ENCODE results near the gene ZNF135.

Gene ZNF135

GRCh38 chr19:58045411-58046050, 13.6 kb upstream of the ZNF135 start:
- H3K4me1 ChIP-seq (ENCODE audit: control extremely low read depth in 1 of 4, control insufficient read depth in 4 of 4, insufficient read depth in 4 of 4, low read length in 3 of 4): no peaks in the 10 kb centered on the region
- peaks cover 0 to 9% (median 0%) of the 10 kb centered on the region in 5 experiments for H3K27me3 ChIP-seq (replicated peaks in 2 of 5; ENCODE audit: control insufficient read depth in 4 of 5, insufficient read depth in 5 of 5, low read length in 4 of 5)
- no peak overlapping the region for H3K27ac ChIP-seq (ENCODE audit: insufficient read depth in 1 of 2, low read depth in 1 of 2, low read length in 2 of 2, poor library complexity in 1 of 2, severe bottlenecking in 2 of 2)
- ChIA-PET CTCF (interaction anchor here (1.3 to 1.8 kb wide), 2 partner anchors 10 to 23 kb away, joined by 4 read pairs; no protein-coding TSS in a partner anchor), POLR2A (no interaction called here)
- no peak overlapping the region for H3K4me3 ChIP-seq (ENCODE audit: control insufficient read depth in 1 of 7, extremely low read depth in 1 of 7, insufficient read depth in 4 of 7, low read depth in 2 of 7, low read length in 6 of 7)
- H3K9me3 ChIP-seq (ENCODE audit: control extremely low read depth in 1 of 5, control insufficient read depth in 4 of 5, insufficient read depth in 2 of 5, low read depth in 1 of 5, low read length in 4 of 5): peaks cover 6 to 81% (median 77%) of the 10 kb centered on the region in 5 experiments
- no peak for DNase-seq
- WGBS (ENCODE audit: insufficient coverage): 96% methylated on average over 22 of the region's 24 CpGs
- H3K36me3 ChIP-seq (ENCODE audit: control insufficient read depth in 4 of 4, insufficient read depth in 4 of 4, low read length in 3 of 4): no peaks in the 10 kb centered on the region

GRCh38 chr19:58046856-58047255, 12.2 kb upstream of the ZNF135 start:
- peaks cover 0 to 9% (median 0%) of the 10 kb centered on the region in 5 experiments for H3K27me3 ChIP-seq (replicated peaks in 2 of 5; ENCODE audit: control insufficient read depth in 4 of 5, insufficient read depth in 5 of 5, low read length in 4 of 5)
- WGBS (ENCODE audit: insufficient coverage): 95% methylated on average over 7 of the region's 7 CpGs
- no peaks in the 10 kb centered on the region for H3K4me1 ChIP-seq (ENCODE audit: control extremely low read depth in 1 of 4, control insufficient read depth in 4 of 4, insufficient read depth in 4 of 4, low read length in 3 of 4)
- ChIA-PET POLR2A (no interaction called here), CTCF (interaction anchor here (1.8 kb wide), 1 partner anchor 24 kb away, joined by 5 read pairs; no protein-coding TSS in a partner anchor)
- no peaks in the 10 kb centered on the region for H3K36me3 ChIP-seq (ENCODE audit: control insufficient read depth in 4 of 4, insufficient read depth in 4 of 4, low read length in 3 of 4)
- DNase-seq: no peak
- peaks cover 6 to 82% (median 75%) of the 10 kb centered on the region in 5 experiments for H3K9me3 ChIP-seq (ENCODE audit: control extremely low read depth in 1 of 5, control insufficient read depth in 4 of 5, insufficient read depth in 2 of 5, low read depth in 1 of 5, low read length in 4 of 5)
- no peak overlapping the region for H3K27ac ChIP-seq (ENCODE audit: insufficient read depth in 1 of 2, low read depth in 1 of 2, low read length in 2 of 2, poor library complexity in 1 of 2, severe bottlenecking in 2 of 2)
- H3K4me3 ChIP-seq (ENCODE audit: control insufficient read depth in 1 of 7, extremely low read depth in 1 of 7, insufficient read depth in 4 of 7, low read depth in 2 of 7, low read length in 6 of 7): no peak overlapping the region

GRCh38 chr19:58047672-58048071, 11.4 kb upstream of the ZNF135 start:
- Histone ChIP-seq H3K27ac (ENCODE audit: insufficient read depth in 1 of 2, low read depth in 1 of 2, low read length in 2 of 2, poor library complexity in 1 of 2, severe bottlenecking in 2 of 2) (no peak overlapping the region), H3K36me3 (ENCODE audit: control insufficient read depth in 4 of 4, insufficient read depth in 4 of 4, low read length in 3 of 4) (no peaks in the 10 kb centered on the region), H3K4me3 (ENCODE audit: control insufficient read depth in 1 of 7, extremely low read depth in 1 of 7, insufficient read depth in 4 of 7, low read depth in 2 of 7, low read length in 6 of 7) (no peak overlapping the region), H3K9me3 (ENCODE audit: control extremely low read depth in 1 of 5, control insufficient read depth in 4 of 5, insufficient read depth in 2 of 5, low read depth in 1 of 5, low read length in 4 of 5) (peaks cover 6 to 86% (median 79%) of the 10 kb centered on the region in 5 experiments), H3K4me1 (ENCODE audit: control extremely low read depth in 1 of 4, control insufficient read depth in 4 of 4, insufficient read depth in 4 of 4, low read length in 3 of 4) (no peaks in the 10 kb centered on the region), H3K27me3 (replicated peaks in 2 of 5; ENCODE audit: control insufficient read depth in 4 of 5, insufficient read depth in 5 of 5, low read length in 4 of 5) (peaks cover 0 to 7% (median 0%) of the 10 kb centered on the region in 5 experiments)
- 96% methylated on average over 10 of the region's 12 CpGs for WGBS (ENCODE audit: insufficient coverage)
- ChIA-PET POLR2A (no interaction called here), CTCF (interaction anchor here (1.8 kb wide), 1 partner anchor 25 kb away, joined by 5 read pairs; no protein-coding TSS in a partner anchor)
- DNase-seq: no peak

- 95% methylated on average over 6 of the region's 16 CpGs for WGBS (ENCODE audit: insufficient coverage)
- Histone ChIP-seq H3K4me1 (ENCODE audit: control extremely low read depth in 1 of 4, control insufficient read depth in 4 of 4, insufficient read depth in 4 of 4, low read length in 3 of 4) (peaks cover 0 to 7% (median 2%) of the 10 kb centered on the region in 4 experiments), H3K36me3 (ENCODE audit: control insufficient read depth in 4 of 4, insufficient read depth in 4 of 4, low read length in 3 of 4) (no peaks in the 10 kb centered on the region), H3K4me3 (ENCODE audit: control insufficient read depth in 1 of 7, extremely low read depth in 1 of 7, insufficient read depth in 4 of 7, low read depth in 2 of 7, low read length in 6 of 7) (no peak overlapping the region), H3K27me3 (replicated peaks in 2 of 5; ENCODE audit: control insufficient read depth in 4 of 5, insufficient read depth in 5 of 5, low read length in 4 of 5) (no peaks in the 10 kb centered on the region), H3K9me3 (ENCODE audit: control extremely low read depth in 1 of 5, control insufficient read depth in 4 of 5, insufficient read depth in 2 of 5, low read depth in 1 of 5, low read length in 4 of 5) (peaks cover 5 to 67% (median 53%) of the 10 kb centered on the region in 5 experiments), H3K27ac (ENCODE audit: insufficient read depth in 1 of 2, low read depth in 1 of 2, low read length in 2 of 2, poor library complexity in 1 of 2, severe bottlenecking in 2 of 2) (no peak overlapping the region)
- no peak for DNase-seq
- POLR2A ChIA-PET: no interaction called here
- CTCF ChIA-PET: no interaction called here
These were observed 6.8 kb upstream of the ZNF135 start for GRCh38 chr19:58052256-58052655.

GRCh38 chr19:58053480-58054156, 5.5 kb upstream of the ZNF135 start:
- POLR2A ChIA-PET: no interaction called here
- DNase-seq: no peak
- Histone ChIP-seq H3K4me1 (ENCODE audit: control extremely low read depth in 1 of 4, control insufficient read depth in 4 of 4, insufficient read depth in 4 of 4, low read length in 3 of 4) (peaks cover 0 to 10% (median 4%) of the 10 kb centered on the region in 4 experiments), H3K36me3 (ENCODE audit: control insufficient read depth in 4 of 4, insufficient read depth in 4 of 4, low read length in 3 of 4) (no peaks in the 10 kb centered on the region), H3K27me3 (replicated peaks in 2 of 5; ENCODE audit: control insufficient read depth in 4 of 5, insufficient read depth in 5 of 5, low read length in 4 of 5) (no peaks in the 10 kb centered on the region), H3K27ac (ENCODE audit: insufficient read depth in 1 of 2, low read depth in 1 of 2, low read length in 2 of 2, poor library complexity in 1 of 2, severe bottlenecking in 2 of 2) (no peak overlapping the region), H3K9me3 (ENCODE audit: control extremely low read depth in 1 of 5, control insufficient read depth in 4 of 5, insufficient read depth in 2 of 5, low read depth in 1 of 5, low read length in 4 of 5) (peaks cover 5 to 72% (median 45%) of the 10 kb centered on the region in 5 experiments), H3K4me3 (ENCODE audit: control insufficient read depth in 1 of 7, extremely low read depth in 1 of 7, insufficient read depth in 4 of 7, low read depth in 2 of 7, low read length in 6 of 7) (no peak overlapping the region)
- 94% methylated on average over 27 of the region's 30 CpGs for WGBS (ENCODE audit: insufficient coverage)
- CTCF ChIA-PET: interaction anchor here (1.3 kb wide), 1 partner anchor 19 kb away, joined by 4 read pairs; no protein-coding TSS in a partner anchor

GRCh38 chr19:58054901-58055874, 3.9 kb upstream of the ZNF135 start:
- no peaks in the 10 kb centered on the region for H3K36me3 ChIP-seq (ENCODE audit: control insufficient read depth in 4 of 4, insufficient read depth in 4 of 4, low read length in 3 of 4)
- 32% methylated on average over 37 of the region's 37 CpGs for WGBS (ENCODE audit: insufficient coverage)
- H3K27me3 ChIP-seq (replicated peaks in 2 of 5; ENCODE audit: control insufficient read depth in 4 of 5, insufficient read depth in 5 of 5, low read length in 4 of 5): no peaks in the 10 kb centered on the region
- peaks cover 0 to 74% (median 32%) of the 10 kb centered on the region in 5 experiments for H3K9me3 ChIP-seq (ENCODE audit: control extremely low read depth in 1 of 5, control insufficient read depth in 4 of 5, insufficient read depth in 2 of 5, low read depth in 1 of 5, low read length in 4 of 5)
- H3K27ac ChIP-seq (ENCODE audit: insufficient read depth in 1 of 2, low read depth in 1 of 2, low read length in 2 of 2, poor library complexity in 1 of 2, severe bottlenecking in 2 of 2): peak overlapping the region in 1 of 2 experiments; percentile 18
- peak; percentile 44 to 83 (median 55) for DNase-seq
- POLR2A ChIA-PET: interaction anchor here (0.7 kb wide), 1 partner anchor 96 kb away, joined by 3 read pairs; the partner anchor contains the start of gene ZNF329
- H3K4me1 ChIP-seq (ENCODE audit: control extremely low read depth in 1 of 4, control insufficient read depth in 4 of 4, insufficient read depth in 4 of 4, low read length in 3 of 4): peaks cover 0 to 20% (median 10%) of the 10 kb centered on the region in 4 experiments
- CTCF ChIA-PET: interaction anchor here (0.9 to 5.1 kb wide), 7 partner anchors 9 to 98 kb away, joined by 3 to 27 read pairs (median 3); partner anchors contain the start of gene ZNF606
- peak overlapping the region in 6 of 7 experiments; percentile 27 to 77 (median 58) for H3K4me3 ChIP-seq (ENCODE audit: control insufficient read depth in 1 of 7, extremely low read depth in 1 of 7, insufficient read depth in 4 of 7, low read depth in 2 of 7, low read length in 6 of 7)

Measured in common myeloid progenitor, CD34-positive (primary cell).